Fibroblast of skin of left biceps (primary cell): Measurements from ENCODE around the gene COX17.

Source experiments
- DNase-seq, 2 experiments: peaks; one replicate each; pipeline ENCODE4 v3.0.0-alpha.2; 2013; ENCODE audit warnings: low read depth in 2 of 2

COX17 gene

DNA sequence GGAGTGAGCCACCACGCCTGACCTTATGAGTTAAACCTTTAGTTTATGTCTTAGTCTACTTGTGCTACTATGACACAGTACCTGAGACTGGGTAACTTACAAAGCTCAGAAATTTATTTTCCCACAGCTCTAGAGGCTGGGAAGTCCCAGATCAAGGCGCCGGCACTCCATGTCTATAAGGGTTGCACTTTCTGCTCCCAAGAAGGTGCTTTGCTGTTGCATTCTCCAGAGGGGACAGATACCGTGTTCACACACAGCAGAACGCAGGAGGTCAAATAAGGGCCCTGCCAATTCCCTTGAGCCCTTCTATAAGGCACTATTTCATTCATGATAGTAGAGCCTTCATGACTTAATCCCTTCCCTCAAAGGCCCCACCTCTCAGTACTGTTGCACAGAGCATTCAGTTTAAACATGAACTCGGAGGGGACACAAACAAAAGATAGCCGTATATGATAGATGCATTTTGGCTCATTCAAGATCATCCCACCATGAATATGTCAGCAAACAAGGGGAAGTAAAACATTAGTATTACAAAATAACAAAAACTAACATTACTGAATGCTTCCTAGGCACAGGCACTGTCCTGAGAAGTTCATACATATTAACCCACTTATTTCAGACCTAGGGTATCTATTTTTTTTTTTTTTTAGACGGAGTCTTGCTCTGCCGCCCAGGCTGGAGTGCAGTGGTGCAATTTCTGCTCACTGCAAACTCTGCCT lies 53.0 kb downstream of the COX17 start:
- no peak for DNase-seq

DNA sequence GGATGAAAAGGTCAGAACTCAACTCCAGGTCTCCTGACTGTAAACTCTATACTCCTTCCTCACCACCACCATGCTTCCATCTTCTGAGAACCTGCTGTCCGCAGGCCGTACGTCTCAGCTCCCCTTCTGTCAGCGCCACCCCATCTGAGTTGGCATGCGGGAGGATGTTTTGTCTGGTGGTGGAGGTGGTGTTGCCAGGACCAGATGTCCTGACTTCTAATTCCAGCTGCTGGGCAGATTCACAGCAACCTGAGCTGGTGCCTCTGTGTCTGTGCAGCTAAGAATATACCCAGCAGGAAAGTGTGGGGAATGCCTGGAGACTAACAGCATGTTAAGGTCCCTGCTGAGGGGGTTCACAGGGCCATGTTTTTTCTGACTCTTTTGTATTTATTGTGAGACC lies 56.3 kb downstream of the COX17 start:
- no peak for DNase-seq
